HepG2 (cell line): ENCODE results near the gene SLC35D2. TPM values are rescaled to one million over a fixed set of nuclear protein-coding genes. Genes with fewer than 3 reads are reported as not detected.

Source experiments
- ATAC-seq: fragments of 200-7000 bp; cut with Tn5 transposase; 3 replicates; pipeline ENCODE4 v1.9.1; 2020; ENCODE audit warnings: mild to moderate bottlenecking, moderate library complexity
- BruUV-seq: library from RNA; stranded (reverse); fragments of 400-500 nt; replicated peaks from 2 replicates; lab custom pipeline; 2021; lab: Mats Ljungman, UMichigan
- CTCF ChIA-PET: fragments of 300-600 bp; formaldehyde crosslinking; extraction: SDS; loops from one replicate; lab custom pipeline; 2021; ENCODE audit warnings: low total read pairs, inconsistent platforms, low intra/inter-chr PET ratio; lab: Yijun Ruan, JAX
- POLR2A ChIA-PET: fragments of 350-600 bp; sonication (Branson Sonifier 250); formaldehyde crosslinking; loops from one replicate; lab custom pipeline; 2020; ENCODE audit warnings: antibody characterized with exemption, inconsistent platforms; lab: Yijun Ruan, JAX
- DNase-seq: peaks from one replicate; pipeline ENCODE4 v3.0.0-alpha.2; 2015; ENCODE audit warnings: low spot score
- FAIRE-seq: peaks from 3 replicates; lab custom pipeline; 2011; peaks lifted over from hg19 to GRCh38; lab: Jason Lieb, UNC
- H2AFZ ChIP-seq: one replicate; pipeline ENCODE4 v1.6.1; 2011; ENCODE audit warnings: low read length, inconsistent platforms
- H3K27ac ChIP-seq: fragments of 300-600 bp; 3 replicates; pipeline ENCODE4 v1.8.0; 2011; ENCODE audit warnings: mixed run types, mild to moderate bottlenecking, mixed read lengths, low read length, inconsistent platforms; ENCODE audit not compliant: insufficient read depth; ENCODE audit errors: extremely low read length
- H3K27me3 ChIP-seq, 2 experiments: fragments of 200-600 bp in 1 of 2; 2 replicates in 1 of 2; 3 replicates in 1 of 2; pipeline versions ENCODE4 v1.6.0 to v1.8.0; 2011; ENCODE audit warnings: low read length in 2 of 2, mild to moderate bottlenecking in 2 of 2, moderate library complexity in 2 of 2, inconsistent platforms in 1 of 2; ENCODE audit not compliant: insufficient read depth in 2 of 2, control insufficient read depth in 1 of 2
- H3K36me3 ChIP-seq, 2 experiments: fragments of 200-600 bp in 1 of 2; replicated peaks in 1 of 2; 2 replicates in 1 of 2; 3 replicates in 1 of 2; pipeline versions ENCODE4 v1.5.1 to v1.8.0; 2011; ENCODE audit warnings: low read length in 2 of 2, inconsistent platforms in 1 of 2; ENCODE audit not compliant: insufficient read depth in 2 of 2, control insufficient read depth in 1 of 2
- H3K4me1 ChIP-seq: 2 replicates; pipeline ENCODE4 v1.5.1; 2012; ENCODE audit warnings: low read length, inconsistent platforms; ENCODE audit not compliant: insufficient read depth
- H3K4me2 ChIP-seq: 2 replicates; pipeline ENCODE4 v1.6.0; 2011; ENCODE audit warnings: low read depth, low read length, inconsistent platforms
- H3K4me3 ChIP-seq, 3 experiments: fragments of 200-600 bp in 1 of 3; sonication (generic), shearing (Covaris generic) in 1 of 3; replicated peaks in 1 of 3; 2 replicates each; pipeline ENCODE4 v1.5.1; 2011 to 2016; ENCODE audit warnings: low read length in 3 of 3, inconsistent platforms in 2 of 3, low read depth in 2 of 3, mild to moderate bottlenecking in 2 of 3, control low read depth in 1 of 3, mixed read lengths in 1 of 3; ENCODE audit not compliant: insufficient read depth in 1 of 3
- H3K79me2 ChIP-seq: one replicate; pipeline ENCODE4 v1.6.1; 2011; ENCODE audit warnings: low read length, inconsistent platforms; ENCODE audit not compliant: insufficient read depth
- H3K9ac ChIP-seq: 2 replicates; pipeline ENCODE4 v1.6.0; 2011; ENCODE audit warnings: mild to moderate bottlenecking, low read depth, low read length, inconsistent platforms; ENCODE audit not compliant: insufficient read depth
- H3K9me3 ChIP-seq: 2 replicates; pipeline ENCODE4 v1.5.1; 2012; ENCODE audit warnings: mild to moderate bottlenecking, low read length
- H4K20me1 ChIP-seq: 2 replicates; pipeline ENCODE4 v1.6.0; 2011; ENCODE audit warnings: inconsistent platforms, mild to moderate bottlenecking, low read length, moderate library complexity; ENCODE audit not compliant: insufficient read depth
- AGO1 ChIP-seq: fragments of 200-400 bp; formaldehyde crosslinking; IDR thresholded peaks from 2 replicates; pipeline ENCODE4 v1.6.1; 2017; ENCODE audit warnings: mild to moderate bottlenecking, low read depth, low read length, moderate library complexity; ENCODE audit not compliant: poor library complexity, severe bottlenecking
- ATF1 ChIP-seq: IDR thresholded peaks from 2 replicates; pipeline ENCODE4 v1.6.1; 2016; ENCODE audit warnings: mild to moderate bottlenecking, control low read depth
- ATF7-NPFF ChIP-seq: sonication (generic); formaldehyde crosslinking; IDR thresholded peaks from 2 replicates; pipeline ENCODE4 v1.8.1; 2023; ENCODE audit warnings: mild to moderate bottlenecking, low read depth, missing genetic modification reagents, moderate library complexity
- CEBPG ChIP-seq: IDR thresholded peaks from 2 replicates; pipeline ENCODE4 v1.6.1; 2016
- HNRNPLL ChIP-seq: fragments of 200-400 bp; formaldehyde crosslinking; IDR thresholded peaks from 2 replicates; pipeline ENCODE4 v1.6.1; 2017; ENCODE audit warnings: mild to moderate bottlenecking, low read depth, low read length; ENCODE audit not compliant: poor library complexity, severe bottlenecking
- MXI1 ChIP-seq: IDR thresholded peaks from 3 replicates; pipeline ENCODE4 v1.6.1; 2012; ENCODE audit warnings: low read depth, low read length, inconsistent platforms, borderline replicate concordance
- RBFOX2 ChIP-seq: fragments of 200-400 bp; formaldehyde crosslinking; IDR thresholded peaks from 2 replicates; pipeline ENCODE4 v1.6.1; 2017; ENCODE audit warnings: low read depth, mild to moderate bottlenecking, low read length
- TGIF2 ChIP-seq: IDR thresholded peaks from 2 replicates; pipeline ENCODE4 v1.6.1; 2016; ENCODE audit warnings: control low read depth, missing compliant biosample characterization
- ZFP82 ChIP-seq: sonication (generic); formaldehyde crosslinking; IDR thresholded peaks from 2 replicates; pipeline ENCODE4 v1.5.1; 2020; ENCODE audit warnings: mild to moderate bottlenecking, missing genetic modification reagents, borderline replicate concordance
- ZNF563 ChIP-seq: sonication (generic); formaldehyde crosslinking; IDR thresholded peaks from 2 replicates; pipeline ENCODE4 v1.8.0; 2022; ENCODE audit warnings: mild to moderate bottlenecking, moderate library complexity, missing genetic modification reagents
- WGBS: methylation state at CpG from one replicate; pipeline ENCODE4 v1.1.6; 2017; ENCODE audit warnings: low lambda C conversion rate; 5-methylcytosine and 5-hydroxymethylcytosine counted together
- in situ Hi-C: cut with HindIII; loops from 2 replicates; pipeline ENCODE4 v1.10.0; 2017; ENCODE audit warnings: low pct_unique_long_range_greater_than_20kb; ENCODE audit not compliant: extremely low pct_ligation_motif_present
- intact Hi-C: fragments of 100-400 bp; cut with micrococcal nuclease; formaldehyde crosslinking; loops from one replicate; pipeline ENCODE4 v1.10.0; 2022; ENCODE audit not compliant: unreplicated experiment
- polyA plus RNA-seq, 8 experiments: library from polyadenylated mRNA; depleted of rRNA in 3 of 8; stranded (reverse) in 7 of 8; unstranded in 1 of 8; fragments of >200 nt; fragmentation: Illumina TruSeq in 4 of 8; extraction: Trizol in 4 of 8; gene quantifications; 2 replicates each; pipeline versions ENCODE4 v1.2.1 to v1.2.3, GENCODE V29; 2011 to 2016; ENCODE audit warnings: low read depth in 4 of 8, missing spikeins in 1 of 8, mixed read lengths in 1 of 8; ENCODE audit not compliant: insufficient read depth in 1 of 8
- total RNA-seq, 5 experiments: library from RNA; depleted of rRNA; stranded (reverse); fragments of >200 nt; fragmentation: Illumina TruSeq; extraction: Trizol; gene quantifications; 2 replicates each; pipeline ENCODE4 v1.2.3, GENCODE V29; 2016; ENCODE audit warnings: low read depth in 1 of 5
- TF ChIP-seq, protein P1 (sequence below): sonication (generic); formaldehyde crosslinking; IDR thresholded peaks from 2 replicates; pipeline ENCODE4 v1.8.1; 2022; ENCODE audit warnings: low read depth, mild to moderate bottlenecking, missing genetic modification reagents
- TF ChIP-seq, protein P2 (sequence below): sonication (generic); formaldehyde crosslinking; IDR thresholded peaks from 2 replicates; pipeline ENCODE4 v1.5.0; 2020; ENCODE audit warnings: mild to moderate bottlenecking, low read depth, missing genetic modification reagents, borderline replicate concordance
- TF ChIP-seq, protein P3 (sequence below): sonication (generic); formaldehyde crosslinking; IDR thresholded peaks from 2 replicates; pipeline ENCODE4 v1.5.0; 2020; ENCODE audit warnings: mild to moderate bottlenecking, missing genetic modification reagents, borderline replicate concordance

SLC35D2 gene
- total and polyA plus RNA-seq, 2 of the 13 experiments (the other 11 are each of a cell fraction or from before 2014, with no cell fraction given), result 96.2 to 103 TPM

DNA sequence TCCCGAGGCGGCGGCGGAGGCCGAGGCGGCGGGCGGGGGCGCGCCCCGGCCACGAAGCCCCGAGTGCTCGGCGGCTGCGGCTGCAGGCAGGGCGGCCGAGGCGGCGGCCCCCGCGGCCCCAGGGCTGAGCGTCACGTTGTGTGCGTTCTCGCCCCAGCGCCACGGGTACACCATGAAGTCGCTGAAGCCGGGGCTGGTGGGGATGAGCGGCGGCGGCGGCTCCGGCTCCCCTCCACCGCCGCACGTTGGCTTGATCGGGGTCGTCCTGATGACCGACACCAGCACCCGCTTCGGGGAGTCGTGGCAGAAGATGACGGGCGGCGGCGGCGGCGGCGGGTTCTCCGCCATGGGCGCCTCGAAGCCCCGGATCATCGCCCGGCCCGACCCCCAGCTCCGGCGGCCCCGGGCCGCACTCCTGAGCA, 34.2 kb upstream of the SLC35D2 start:
- H3K27ac ChIP-seq, result peak overlapping the region; percentile 99
- CTCF ChIA-PET, result no interaction called here
- POLR2A ChIA-PET, result no interaction called here
- intact Hi-C loops, result loop anchor here (2.0 to 5.0 kb wide), 3 partner anchors 31 to 90 kb away; no protein-coding TSS in a partner anchor
- H3K27me3 ChIP-seq, result no peaks in the 10 kb centered on the region; a peak in 1 of 5 replicates
- no peak overlapping the region for H2AFZ ChIP-seq
- BruUV-seq, result TSS peak; percentile 51
- H3K9me3 ChIP-seq, result no peaks in the 10 kb centered on the region
- FAIRE-seq, result no peak
- no peak for DNase-seq
- peaks cover 42% of the 10 kb centered on the region for H3K79me2 ChIP-seq
- no peaks in the 10 kb centered on the region; the same call in 1 of the 2 replicates for H4K20me1 ChIP-seq
- WGBS, result no CpG with 5 or more reads among the region's 62 CpGs
- H3K36me3 ChIP-seq, result no peaks in the 10 kb centered on the region
- peak overlapping the region; percentile 97 for H3K4me2 ChIP-seq
- in situ Hi-C loops, result loop anchor here (5.0 kb wide), 1 partner anchor 75 kb away; no protein-coding TSS in a partner anchor
- H3K9ac ChIP-seq, result peak overlapping the region; percentile 100
- no peak for ATAC-seq
- peaks cover 59% of the 10 kb centered on the region for H3K4me1 ChIP-seq
- H3K4me3 ChIP-seq, result peak overlapping the region; percentile 84 to 89 (median 88); a peak in 5 of 6 replicates
- TF ChIP-seq ATF7-NPFF (CRISPR knock-in tag) (no peak), MXI1 (no peak), RBFOX2 (peak; percentile 53; the same call in 1 of the 2 replicates), TGIF2 (CRISPR knock-in tag) (no peak), ATF1 (no peak), CEBPG (CRISPR knock-in tag) (no peak), ZNF563 (0 out of 2 replicates have a peak, but pooled peaks have one; percentile 7), ZFP82 (CRISPR knock-in tag) (no peak), HNRNPLL (no peak), AGO1 (peak; percentile 57)
- TF ChIP-seq, protein P1, sequence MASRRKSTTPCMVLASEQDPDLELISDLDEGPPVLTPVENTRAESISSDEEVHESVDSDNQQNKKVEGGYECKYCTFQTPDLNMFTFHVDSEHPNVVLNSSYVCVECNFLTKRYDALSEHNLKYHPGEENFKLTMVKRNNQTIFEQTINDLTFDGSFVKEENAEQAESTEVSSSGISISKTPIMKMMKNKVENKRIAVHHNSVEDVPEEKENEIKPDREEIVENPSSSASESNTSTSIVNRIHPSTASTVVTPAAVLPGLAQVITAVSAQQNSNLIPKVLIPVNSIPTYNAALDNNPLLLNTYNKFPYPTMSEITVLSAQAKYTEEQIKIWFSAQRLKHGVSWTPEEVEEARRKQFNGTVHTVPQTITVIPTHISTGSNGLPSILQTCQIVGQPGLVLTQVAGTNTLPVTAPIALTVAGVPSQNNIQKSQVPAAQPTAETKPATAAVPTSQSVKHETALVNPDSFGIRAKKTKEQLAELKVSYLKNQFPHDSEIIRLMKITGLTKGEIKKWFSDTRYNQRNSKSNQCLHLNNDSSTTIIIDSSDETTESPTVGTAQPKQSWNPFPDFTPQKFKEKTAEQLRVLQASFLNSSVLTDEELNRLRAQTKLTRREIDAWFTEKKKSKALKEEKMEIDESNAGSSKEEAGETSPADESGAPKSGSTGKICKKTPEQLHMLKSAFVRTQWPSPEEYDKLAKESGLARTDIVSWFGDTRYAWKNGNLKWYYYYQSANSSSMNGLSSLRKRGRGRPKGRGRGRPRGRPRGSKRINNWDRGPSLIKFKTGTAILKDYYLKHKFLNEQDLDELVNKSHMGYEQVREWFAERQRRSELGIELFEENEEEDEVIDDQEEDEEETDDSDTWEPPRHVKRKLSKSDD (CRISPR knock-in tag), result 0 out of 2 replicates have a peak, but pooled peaks have one; percentile 11
- TF ChIP-seq, protein P2, sequence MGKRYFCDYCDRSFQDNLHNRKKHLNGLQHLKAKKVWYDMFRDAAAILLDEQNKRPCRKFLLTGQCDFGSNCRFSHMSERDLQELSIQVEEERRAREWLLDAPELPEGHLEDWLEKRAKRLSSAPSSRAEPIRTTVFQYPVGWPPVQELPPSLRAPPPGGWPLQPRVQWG (CRISPR knock-in tag), result no peak
- TF ChIP-seq, protein P3, sequence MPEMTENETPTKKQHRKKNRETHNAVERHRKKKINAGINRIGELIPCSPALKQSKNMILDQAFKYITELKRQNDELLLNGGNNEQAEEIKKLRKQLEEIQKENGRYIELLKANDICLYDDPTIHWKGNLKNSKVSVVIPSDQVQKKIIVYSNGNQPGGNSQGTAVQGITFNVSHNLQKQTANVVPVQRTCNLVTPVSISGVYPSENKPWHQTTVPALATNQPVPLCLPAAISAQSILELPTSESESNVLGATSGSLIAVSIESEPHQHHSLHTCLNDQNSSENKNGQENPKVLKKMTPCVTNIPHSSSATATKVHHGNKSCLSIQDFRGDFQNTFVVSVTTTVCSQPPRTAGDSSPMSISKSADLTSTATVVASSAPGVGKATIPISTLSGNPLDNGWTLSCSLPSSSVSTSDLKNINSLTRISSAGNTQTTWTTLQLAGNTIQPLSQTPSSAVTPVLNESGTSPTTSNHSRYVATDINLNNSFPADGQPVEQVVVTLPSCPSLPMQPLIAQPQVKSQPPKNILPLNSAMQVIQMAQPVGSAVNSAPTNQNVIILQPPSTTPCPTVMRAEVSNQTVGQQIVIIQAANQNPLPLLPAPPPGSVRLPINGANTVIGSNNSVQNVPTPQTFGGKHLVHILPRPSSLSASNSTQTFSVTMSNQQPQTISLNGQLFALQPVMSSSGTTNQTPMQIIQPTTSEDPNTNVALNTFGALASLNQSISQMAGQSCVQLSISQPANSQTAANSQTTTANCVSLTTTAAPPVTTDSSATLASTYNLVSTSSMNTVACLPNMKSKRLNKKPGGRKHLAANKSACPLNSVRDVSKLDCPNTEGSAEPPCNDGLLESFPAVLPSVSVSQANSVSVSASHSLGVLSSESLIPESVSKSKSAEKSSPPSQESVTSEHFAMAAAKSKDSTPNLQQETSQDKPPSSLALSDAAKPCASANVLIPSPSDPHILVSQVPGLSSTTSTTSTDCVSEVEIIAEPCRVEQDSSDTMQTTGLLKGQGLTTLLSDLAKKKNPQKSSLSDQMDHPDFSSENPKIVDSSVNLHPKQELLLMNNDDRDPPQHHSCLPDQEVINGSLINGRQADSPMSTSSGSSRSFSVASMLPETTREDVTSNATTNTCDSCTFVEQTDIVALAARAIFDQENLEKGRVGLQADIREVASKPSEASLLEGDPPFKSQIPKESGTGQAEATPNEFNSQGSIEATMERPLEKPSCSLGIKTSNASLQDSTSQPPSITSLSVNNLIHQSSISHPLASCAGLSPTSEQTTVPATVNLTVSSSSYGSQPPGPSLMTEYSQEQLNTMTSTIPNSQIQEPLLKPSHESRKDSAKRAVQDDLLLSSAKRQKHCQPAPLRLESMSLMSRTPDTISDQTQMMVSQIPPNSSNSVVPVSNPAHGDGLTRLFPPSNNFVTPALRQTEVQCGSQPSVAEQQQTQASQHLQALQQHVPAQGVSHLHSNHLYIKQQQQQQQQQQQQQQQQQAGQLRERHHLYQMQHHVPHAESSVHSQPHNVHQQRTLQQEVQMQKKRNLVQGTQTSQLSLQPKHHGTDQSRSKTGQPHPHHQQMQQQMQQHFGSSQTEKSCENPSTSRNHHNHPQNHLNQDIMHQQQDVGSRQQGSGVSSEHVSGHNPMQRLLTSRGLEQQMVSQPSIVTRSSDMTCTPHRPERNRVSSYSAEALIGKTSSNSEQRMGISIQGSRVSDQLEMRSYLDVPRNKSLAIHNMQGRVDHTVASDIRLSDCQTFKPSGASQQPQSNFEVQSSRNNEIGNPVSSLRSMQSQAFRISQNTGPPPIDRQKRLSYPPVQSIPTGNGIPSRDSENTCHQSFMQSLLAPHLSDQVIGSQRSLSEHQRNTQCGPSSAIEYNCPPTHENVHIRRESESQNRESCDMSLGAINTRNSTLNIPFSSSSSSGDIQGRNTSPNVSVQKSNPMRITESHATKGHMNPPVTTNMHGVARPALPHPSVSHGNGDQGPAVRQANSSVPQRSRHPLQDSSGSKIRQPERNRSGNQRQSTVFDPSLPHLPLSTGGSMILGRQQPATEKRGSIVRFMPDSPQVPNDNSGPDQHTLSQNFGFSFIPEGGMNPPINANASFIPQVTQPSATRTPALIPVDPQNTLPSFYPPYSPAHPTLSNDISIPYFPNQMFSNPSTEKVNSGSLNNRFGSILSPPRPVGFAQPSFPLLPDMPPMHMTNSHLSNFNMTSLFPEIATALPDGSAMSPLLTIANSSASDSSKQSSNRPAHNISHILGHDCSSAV (CRISPR knock-in tag), result no peak
